H1 (cell line): ENCODE data around the gene CD7. TPM values are rescaled to one million over a fixed set of nuclear protein-coding genes. Genes with fewer than 3 reads are reported as not detected.

Experiments
- CTCF ChIA-PET: fragments of 300-600 bp; sonication (Branson Sonifier 250); formaldehyde crosslinking; loops from one replicate; lab custom pipeline; 2021; ENCODE audit not compliant: partially characterized antibody; lab: Charles Lee
- POLR2A ChIA-PET: fragments of 300-600 bp; sonication (Branson Sonifier 250); formaldehyde crosslinking; loops from one replicate; lab custom pipeline; 2021; ENCODE audit warnings: inconsistent platforms; ENCODE audit not compliant: partially characterized antibody; lab: Charles Lee
- DNase-seq, 2 experiments: peaks; one replicate each; pipeline versions ENCODE4 v3.0.0 to v3.0.0-alpha.2; 2010 to 2022; ENCODE audit warnings: low spot score in 2 of 2, low read depth in 1 of 2, mixed read lengths in 1 of 2
- FAIRE-seq: peaks from 2 replicates; lab custom pipeline; 2011; peaks lifted over from hg19 to GRCh38; lab: Jason Lieb, UNC
- H2AFZ ChIP-seq: 2 replicates; pipeline ENCODE4 v1.8.1; 2012; ENCODE audit warnings: low read length, inconsistent platforms
- H2AK5ac ChIP-seq: 2 replicates; pipeline ENCODE4 v1.6.1; 2013; ENCODE audit warnings: low read depth, low read length
- H2BK120ac ChIP-seq: replicated peaks from 2 replicates; pipeline ENCODE3; 2013; ENCODE audit warnings: low read depth, low read length, inconsistent platforms
- H2BK12ac ChIP-seq: 2 replicates; pipeline ENCODE4 v1.6.1; 2013; ENCODE audit warnings: low read depth, low read length
- H2BK15ac ChIP-seq: 2 replicates; pipeline ENCODE4 v1.6.1; 2013; ENCODE audit warnings: low read length
- H2BK20ac ChIP-seq: 2 replicates; pipeline ENCODE4 v1.6.1; 2013; ENCODE audit warnings: low read length
- H2BK5ac ChIP-seq: 2 replicates; pipeline ENCODE4 v1.6.1; 2013; ENCODE audit warnings: low read depth, low read length
- H3K14ac ChIP-seq: 2 replicates; pipeline ENCODE4 v1.6.1; 2013; ENCODE audit warnings: inconsistent platforms; ENCODE audit not compliant: insufficient read length
- H3K18ac ChIP-seq: 2 replicates; pipeline ENCODE4 v1.6.1; 2013; ENCODE audit warnings: low read length; ENCODE audit errors: extremely low read depth
- H3K23ac ChIP-seq: 2 replicates; pipeline ENCODE4 v1.6.1; 2013; ENCODE audit warnings: inconsistent platforms; ENCODE audit not compliant: insufficient read length
- H3K23me2 ChIP-seq: 2 replicates; pipeline ENCODE4 v1.6.1; 2013; ENCODE audit warnings: low read depth, low read length
- H3K27ac ChIP-seq: 2 replicates; pipeline ENCODE4 v1.6.1; 2011; ENCODE audit warnings: low read depth, low read length, inconsistent platforms
- H3K27me3 ChIP-seq, 4 experiments: replicated peaks in 1 of 4; 1 replicate in 1 of 4; 2 replicates in 3 of 4; pipeline versions ENCODE4 v1.6.1 to v1.8.1; 2011 to 2013; ENCODE audit warnings: low read length in 3 of 4, mild to moderate bottlenecking in 3 of 4, inconsistent platforms in 2 of 4, mixed read lengths in 2 of 4, moderate library complexity in 1 of 4; ENCODE audit not compliant: control insufficient read depth in 3 of 4, insufficient read depth in 3 of 4; ENCODE audit errors: extremely low read depth in 1 of 4
- H3K36me3 ChIP-seq, 4 experiments: 2 replicates each; pipeline versions ENCODE4 v1.6.1 to v1.8.1; 2011 to 2013; ENCODE audit warnings: mild to moderate bottlenecking in 4 of 4, low read length in 3 of 4, moderate library complexity in 2 of 4, control low read depth in 1 of 4, inconsistent platforms in 1 of 4; ENCODE audit not compliant: insufficient read depth in 4 of 4, control insufficient read depth in 2 of 4
- H3K4ac ChIP-seq: replicated peaks from 2 replicates; pipeline ENCODE3; 2013; ENCODE audit warnings: low read length, low read depth, mixed read lengths, inconsistent platforms; ENCODE audit not compliant: insufficient read length
- H3K4me1 ChIP-seq, 4 experiments: replicated peaks in 1 of 4; 1 replicate in 1 of 4; 2 replicates in 3 of 4; pipeline versions ENCODE4 v1.6.1 to v1.8.1; 2011 to 2013; ENCODE audit warnings: low read length in 3 of 4, inconsistent platforms in 2 of 4, mixed read lengths in 1 of 4; ENCODE audit not compliant: insufficient read depth in 4 of 4, control insufficient read depth in 3 of 4
- H3K4me2 ChIP-seq, 2 experiments: 2 replicates each; pipeline versions ENCODE4 v1.6.1 to v1.8.1; 2011 to 2013; ENCODE audit warnings: low read depth in 2 of 2, low read length in 2 of 2, control low read depth in 1 of 2, inconsistent platforms in 1 of 2, mild to moderate bottlenecking in 1 of 2; ENCODE audit not compliant: insufficient read depth in 1 of 2
- H3K4me3 ChIP-seq, 4 experiments: fragments of 200-600, 300-600 bp in 1 of 4; sonication (generic), shearing (Covaris generic), sonication (Bioruptor Twin) in 1 of 4; 2 replicates each; pipeline versions ENCODE4 v1.5.1 to v1.8.1; 2011 to 2016; ENCODE audit warnings: low read length in 4 of 4, low read depth in 3 of 4, control low read depth in 2 of 4, inconsistent platforms in 2 of 4, mild to moderate bottlenecking in 2 of 4, mixed read lengths in 1 of 4, moderate library complexity in 1 of 4; ENCODE audit not compliant: insufficient read depth in 2 of 4; ENCODE audit errors: extremely low read depth in 1 of 4
- H3K56ac ChIP-seq: replicated peaks from 2 replicates; pipeline ENCODE3; 2013; ENCODE audit warnings: low read depth, mild to moderate bottlenecking, mixed read lengths, low read length, inconsistent platforms; ENCODE audit not compliant: insufficient read length
- H3K79me1 ChIP-seq: 2 replicates; pipeline ENCODE4 v1.6.1; 2013; ENCODE audit warnings: low read depth, low read length, control low read depth
- H3K79me2 ChIP-seq, 2 experiments: 2 replicates each; pipeline versions ENCODE4 v1.6.1 to v1.8.1; 2012 to 2013; ENCODE audit warnings: low read length in 2 of 2, mild to moderate bottlenecking in 2 of 2, inconsistent platforms in 1 of 2; ENCODE audit not compliant: insufficient read depth in 2 of 2, control insufficient read depth in 1 of 2
- H3K9ac ChIP-seq, 4 experiments: replicated peaks in 1 of 4; 1 replicate in 1 of 4; 2 replicates in 3 of 4; pipeline versions ENCODE4 v1.6.1 to v1.8.1; 2011 to 2013; ENCODE audit warnings: low read depth in 3 of 4, low read length in 3 of 4, control low read depth in 2 of 4, mild to moderate bottlenecking in 2 of 4, moderate library complexity in 2 of 4, inconsistent platforms in 1 of 4; ENCODE audit errors: extremely low read depth in 1 of 4
- H3K9me3 ChIP-seq, 2 experiments: 2 replicates each; pipeline versions ENCODE4 v1.6.1 to v1.8.1; 2012 to 2013; ENCODE audit warnings: mild to moderate bottlenecking in 2 of 2, moderate library complexity in 2 of 2, control low read depth in 1 of 2, inconsistent platforms in 1 of 2, low read depth in 1 of 2, low read length in 1 of 2, mixed read lengths in 1 of 2; ENCODE audit not compliant: insufficient read depth in 2 of 2
- H4K20me1 ChIP-seq, 2 experiments: replicated peaks in 1 of 2; 2 replicates each; pipeline versions ENCODE3 to v1.8.1; 2011 to 2013; ENCODE audit warnings: inconsistent platforms in 2 of 2, low read length in 2 of 2, mild to moderate bottlenecking in 1 of 2; ENCODE audit not compliant: insufficient read depth in 2 of 2, control insufficient read depth in 1 of 2
- H4K5ac ChIP-seq: 2 replicates; pipeline ENCODE4 v1.6.1; 2013; ENCODE audit warnings: low read length, low read depth, mixed read lengths, inconsistent platforms; ENCODE audit not compliant: insufficient read length
- H4K8ac ChIP-seq: 2 replicates; pipeline ENCODE4 v1.8.0; 2013; ENCODE audit warnings: mild to moderate bottlenecking, moderate library complexity, low read length, inconsistent platforms; ENCODE audit not compliant: insufficient read depth; ENCODE audit errors: extremely low read depth
- H4K91ac ChIP-seq: replicated peaks from 2 replicates; pipeline ENCODE3; 2013; ENCODE audit warnings: low read length, mixed read lengths, inconsistent platforms; ENCODE audit not compliant: insufficient read length
- BACH1 ChIP-seq: IDR thresholded peaks from 2 replicates; pipeline ENCODE4 v1.6.1; 2012; ENCODE audit warnings: low read length, improper control_type of control experiment
- BCL11A ChIP-seq, 2 experiments: IDR thresholded peaks; one replicate each; pipeline ENCODE4 v1.6.1; 2011; ENCODE audit warnings: low read depth in 2 of 2, low read length in 2 of 2, mild to moderate bottlenecking in 2 of 2
- POLR2AphosphoS5 ChIP-seq: IDR thresholded peaks from 2 replicates; pipeline ENCODE4 v1.6.1; 2011; ENCODE audit warnings: low read depth, low read length
- SP4 ChIP-seq: IDR thresholded peaks from 2 replicates; pipeline ENCODE4 v1.6.1; 2012; ENCODE audit warnings: low read length, inconsistent platforms
- WGBS, 2 experiments: shearing (Covaris generic) in 1 of 2; methylation state at CpG; one replicate each; pipeline versions ENCODE4 v1.1.6 to v1.1.7; 2013 to 2015; ENCODE audit warnings: low lambda C conversion rate in 2 of 2, mixed read lengths in 2 of 2, inconsistent platforms in 1 of 2, low coverage in 1 of 2, missing lambda C conversion rate in 1 of 2; ENCODE audit not compliant: insufficient replicate concordance in 2 of 2, insufficient coverage in 1 of 2, insufficient read length in 1 of 2; ENCODE audit errors: extremely low coverage in 1 of 2, missing lambda C conversion rate in 1 of 2; 5-methylcytosine and 5-hydroxymethylcytosine counted together
- polyA plus RNA-seq, 7 experiments: library from polyadenylated mRNA; depleted of rRNA in 3 of 7; stranded (reverse) in 5 of 7; unstranded in 2 of 7; fragments of >200 nt in 5 of 7; fragments of 200-250 nt in 2 of 7; gene quantifications; 1 replicate in 5 of 7; 2 replicates in 1 of 7; 4 replicates in 1 of 7; pipeline versions ENCODE4 v1.2.1 to v1.2.3, GENCODE V29; 2011 to 2013; ENCODE audit warnings: missing spikeins in 2 of 7, mixed read lengths in 2 of 7
- total RNA-seq: library from RNA; stranded (reverse); fragmentation: NEBNext Ultra II Directional; extraction: Animal tissue kit (Norgen Biotek cat#: 25700); gene quantifications from 2 replicates; pipeline ENCODE4 v1.2.1, GENCODE V29; 2021

Gene CD7
- total and polyA plus RNA-seq, 2 of the 8 experiments (the other 6 are each of a cell fraction or from before 2014, with no cell fraction given) = 0.83 to 0.86 TPM

DNA sequence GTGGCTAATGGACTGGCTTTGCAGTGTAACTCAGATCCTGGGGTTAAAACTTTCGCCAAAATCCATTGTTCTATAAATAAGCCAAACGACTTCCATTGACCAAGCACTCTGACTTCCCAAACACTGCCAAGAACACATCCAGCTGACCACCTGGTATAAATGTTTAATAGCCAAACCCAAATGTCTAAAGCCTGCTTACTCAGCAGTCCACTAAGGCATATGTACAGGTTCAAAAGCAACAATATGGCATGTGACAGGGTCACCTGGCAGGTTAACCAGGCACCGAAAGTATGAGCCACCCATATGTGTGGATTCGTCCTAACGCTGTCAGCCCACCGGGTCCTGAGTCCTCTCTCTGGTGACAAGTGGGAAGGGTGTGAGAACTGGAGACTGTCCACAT is 46.0 kb downstream of the CD7 start:
- no peak for TF ChIP-seq BCL11A (IDR thresholded peaks at IDR 0.05; ENCODE audit: low read depth in 2 of 2, low read length in 2 of 2)
- TF ChIP-seq BACH1 = no peak
- TF ChIP-seq SP4 = no peak
- TF ChIP-seq POLR2AphosphoS5 = 0 out of 2 replicates have a peak, but pooled peaks have one; percentile 10
- TF ChIP-seq, all 59 proteins: peak for 1
- no peak overlapping the region for H4K8ac ChIP-seq
- no peak overlapping the region for H3K18ac ChIP-seq
- no peak overlapping the region for H3K27ac ChIP-seq
- 91% methylated on average over 6 of the region's 6 CpGs; no CpG with 5 or more reads in 1 of the 2 experiments for WGBS, 2 experiments
- H4K20me1 ChIP-seq = peaks cover 41 to 47% of the 10 kb centered on the region in 2 experiments
- H2AK5ac ChIP-seq = no peak overlapping the region
- peaks cover 26% of the 10 kb centered on the region for H3K79me1 ChIP-seq
- no peak overlapping the region for H2BK12ac ChIP-seq
- H2AFZ ChIP-seq = no peak overlapping the region
- peaks cover 52 to 62% of the 10 kb centered on the region in 2 experiments for H3K79me2 ChIP-seq
- no peak for DNase-seq
- no peak overlapping the region for H2BK20ac ChIP-seq
- H3K4me2 ChIP-seq = peak overlapping the region; percentile 15 to 71; a peak in 2 of 4 replicates
- H4K5ac ChIP-seq = no peak overlapping the region
- H3K4me1 ChIP-seq = peaks cover 0 to 30% (median 7%) of the 10 kb centered on the region in 4 experiments; a peak in 6 of 7 replicates
- H2BK120ac ChIP-seq = no peak overlapping the region
- H2BK5ac ChIP-seq = no peak overlapping the region
- H3K27me3 ChIP-seq = peaks cover 0 to 5% (median 5%) of the 10 kb centered on the region in 4 experiments; a peak in 3 of 7 replicates
- peaks cover 6% of the 10 kb centered on the region for H3K23me2 ChIP-seq
- H3K23ac ChIP-seq = no peak overlapping the region
- H3K36me3 ChIP-seq = peaks cover 3 to 24% (median 6%) of the 10 kb centered on the region in 4 experiments; a peak in 5 of 8 replicates
- no peak overlapping the region for H3K4ac ChIP-seq
- POLR2A ChIA-PET = interaction anchor here (0.6 to 6.4 kb wide), 6 partner anchors 12 to 1998 kb away, joined by 3 to 41 read pairs (median 4); no protein-coding TSS in a partner anchor
- no peak overlapping the region for H3K14ac ChIP-seq
- no peak for FAIRE-seq
- CTCF ChIA-PET = interaction anchor here (1.1 to 1.2 kb wide), 2 partner anchors 15 to 153 kb away, joined by 3 read pairs; no protein-coding TSS in a partner anchor
- no peak overlapping the region for H3K56ac ChIP-seq
- H4K91ac ChIP-seq = no peak overlapping the region
- H3K4me3 ChIP-seq = 0 out of 8 replicates have a peak overlapping the region, but pooled peaks of 1 of the 4 experiments have one; percentile 93
- no peak overlapping the region for H2BK15ac ChIP-seq
- no peak overlapping the region for H3K9ac ChIP-seq
- H3K9me3 ChIP-seq = no peaks in the 10 kb centered on the region
